Keratinocyte (primary cell): Measurements from ENCODE around the gene BLTP3A.

ENCODE experiments used
- CTCF ChIP-seq, 3 experiments: IDR thresholded peaks in 1 of 3; conservative IDR thresholded peaks in 1 of 3; optimal IDR thresholded peaks in 1 of 3; 2 replicates in 2 of 3; 3 replicates in 1 of 3; pipeline versions ENCODE3 to v1.5.1; 2011; ENCODE audit warnings: low read length in 3 of 3, mild to moderate bottlenecking in 3 of 3, moderate library complexity in 2 of 3, control low read depth in 1 of 3, inconsistent platforms in 1 of 3; ENCODE audit not compliant: insufficient read depth in 2 of 3; ENCODE audit errors: extremely low read depth in 1 of 3
- EZH2 ChIP-seq: IDR thresholded peaks from one replicate; pipeline ENCODE4 v1.6.1; 2012; ENCODE audit warnings: inconsistent platforms, mild to moderate bottlenecking, low read length, moderate library complexity

GRCh38 chr6:34772940-34773339, 18.9 kb upstream of the BLTP3A start:
- TF ChIP-seq CTCF (optimal IDR thresholded peaks at IDR 0.05 in 1 of 3, IDR thresholded peaks at IDR 0.05 in 1 of 3, conservative IDR thresholded peaks at IDR 0.05 in 1 of 3; ENCODE audit: extremely low read depth in 1 of 3, insufficient read depth in 2 of 3, low read length in 3 of 3) (no peak), EZH2 (no peak)
